Mucosa of descending colon (tissue), 3 donors: ENCODE results near the gene HSD3B2. TPM values are rescaled to one million over a fixed set of nuclear protein-coding genes. Genes with fewer than 3 reads are reported as not detected.
"Not testable (repeated sequence)": the region's sequence is repeated elsewhere in the genome, so short reads cannot be mapped to it uniquely, and the experiment has no call there.

Experiments
- ATAC-seq: fragments of 200-7000 bp; cut with Tn5 transposase; one replicate; pipeline ENCODE4 v1.9.1; 2020; ENCODE audit warnings: mild to moderate bottlenecking, moderate library complexity
- DNase-seq, 3 donors: peaks; one replicate each; pipeline ENCODE4 v3.0.0-alpha.2; 2020
- H3K36me3 ChIP-seq: fragments of 200-600 bp; one replicate; pipeline ENCODE4 v1.8.0; 2021; ENCODE audit warnings: low read depth, mild to moderate bottlenecking
- H3K4me1 ChIP-seq: fragments of 200-600 bp; one replicate; pipeline ENCODE4 v1.8.0; 2021; ENCODE audit warnings: low read depth, mild to moderate bottlenecking
- H3K4me3 ChIP-seq: fragments of 200-600 bp; one replicate; pipeline ENCODE4 v1.8.0; 2021; ENCODE audit warnings: mild to moderate bottlenecking
- H3K9me3 ChIP-seq: fragments of 200-600 bp; one replicate; pipeline ENCODE4 v1.8.0; 2021; ENCODE audit warnings: mild to moderate bottlenecking
- CTCF ChIP-seq: fragments of 200-600 bp; IDR thresholded peaks from one replicate; pipeline ENCODE4 v1.8.0; 2022; ENCODE audit warnings: antibody characterized with exemption, mild to moderate bottlenecking
- intact Hi-C, 2 donors: fragments of 100-400 bp; cut with DNase I in 1 of 2; cut with micrococcal nuclease in 1 of 2; formaldehyde crosslinking; loops; one replicate each; pipeline versions ENCODE4 v1.11.0 to v1.11.1; 2022; cut with DNase I, micrococcal nuclease
- total RNA-seq, 3 donors: library from RNA; stranded (reverse); fragmentation: NEBNext Ultra II Directional in 2 of 3; extraction: Animal tissue kit (Norgen Biotek cat#: 25700) in 2 of 3; gene quantifications; one replicate each; pipeline versions ENCODE4 v1.2.1 to v1.2.4, GENCODE V29; 2021 to 2023
- donor health status: DM: no; HTN: no; CAD: no; lungs with moderate emphysema.
- donor health status: DM: no; HTN: no; CAD: no.
- donor health status: DM: no; HTN: yes; CAD: no.

The HSD3B2 gene
- total RNA-seq, 3 donors from 2014 or later = 2.3 to 14.7 (median 4.1) TPM

GRCh38 chr1:119376594-119376993 lies 38.4 kb upstream of the HSD3B2 start:
- no peak for ATAC-seq
- Histone ChIP-seq H3K9me3 (no peaks in the 10 kb centered on the region), H3K4me3 (no peak overlapping the region), H3K36me3 (no peaks in the 10 kb centered on the region), H3K4me1 (peaks cover 4% of the 10 kb centered on the region)
- no peak for DNase-seq
- intact Hi-C loops = no loop called here
- TF ChIP-seq CTCF = no peak

GRCh38 chr1:119377594-119377993 lies 37.4 kb upstream of the HSD3B2 start:
- H3K36me3 ChIP-seq, intact Hi-C loops: not testable (repeated sequence)

GRCh38 chr1:119379117-119379516 lies 35.8 kb upstream of the HSD3B2 start:
- no peak overlapping the region for H3K4me3 ChIP-seq
- no peak for ATAC-seq
- intact Hi-C loops = no loop called here
- no peaks in the 10 kb centered on the region for H3K9me3 ChIP-seq
- H3K4me1 ChIP-seq = peaks cover 2% of the 10 kb centered on the region
- H3K36me3 ChIP-seq = no peaks in the 10 kb centered on the region
- no peak for DNase-seq
- no peak for TF ChIP-seq CTCF

More at GRCh38 chr1:119377594-119377993, 37.4 kb upstream of the HSD3B2 start:
- not testable (repeated sequence) for H3K4me1 ChIP-seq, H3K9me3 ChIP-seq, ATAC-seq, DNase-seq, H3K4me3 ChIP-seq

- TF ChIP-seq CTCF = no peak
- Histone ChIP-seq H3K4me1 (no peaks in the 10 kb centered on the region), H3K36me3 (no peaks in the 10 kb centered on the region), H3K4me3 (no peak overlapping the region), H3K9me3 (no peaks in the 10 kb centered on the region)
- no peak for ATAC-seq
- intact Hi-C loops = no loop called here
- DNase-seq = no peak
These were observed 34.6 kb upstream of the HSD3B2 start for GRCh38 chr1:119380304-119380703.

- intact Hi-C loops = no loop called here
- ATAC-seq = peak; percentile 65
- no peaks in the 10 kb centered on the region for H3K9me3 ChIP-seq
- DNase-seq = no peak
- H3K4me1 ChIP-seq = no peaks in the 10 kb centered on the region
- H3K4me3 ChIP-seq = no peak overlapping the region
- TF ChIP-seq CTCF = no peak
- H3K36me3 ChIP-seq = no peaks in the 10 kb centered on the region
These were observed 33.8 kb upstream of the HSD3B2 start for GRCh38 chr1:119380983-119381662.

- no peak overlapping the region for H3K4me3 ChIP-seq
- ATAC-seq = no peak
- no peaks in the 10 kb centered on the region for H3K9me3 ChIP-seq
- DNase-seq = no peak
- TF ChIP-seq CTCF = no peak
- no peaks in the 10 kb centered on the region for H3K4me1 ChIP-seq
- intact Hi-C loops = no loop called here
- no peaks in the 10 kb centered on the region for H3K36me3 ChIP-seq
These were observed 30.4 kb upstream of the HSD3B2 start for GRCh38 chr1:119384591-119384990.
